ENCODE measurements around the gene KATNAL1.

KATNAL1 gene

DNA sequence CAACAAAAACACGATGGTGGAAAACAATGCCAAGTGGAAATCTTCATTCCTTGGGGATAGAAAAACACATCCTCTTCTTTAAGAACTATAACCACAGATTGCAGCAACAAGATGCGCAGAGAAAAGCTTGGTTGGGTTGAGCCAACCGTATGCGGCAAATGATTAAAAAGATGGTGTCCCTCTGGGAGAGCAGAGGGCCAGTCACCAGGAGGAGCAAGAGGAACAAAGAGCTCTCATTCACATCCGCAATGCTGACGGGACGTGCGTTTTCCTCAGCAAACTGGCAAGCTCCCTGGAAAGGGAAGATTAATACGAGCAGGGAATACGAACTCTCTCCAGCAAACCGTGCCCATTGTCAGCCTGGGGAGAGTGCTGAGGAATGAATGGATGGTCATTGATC, 141.6 kb downstream of the KATNAL1 start:
- Histone ChIP-seq H3K9me2 (replicated peaks; ENCODE audit: insufficient read depth, low read length) (no peaks in the 10 kb centered on the region), H3K9me3 (replicated peaks; ENCODE audit: insufficient read depth, low read length) (no peaks in the 10 kb centered on the region), H3K9ac (ENCODE audit: low read length) (no peak overlapping the region), H2AFZ (ENCODE audit: low read length) (no peak overlapping the region), H3K27me3 (replicated peaks; ENCODE audit: insufficient read depth, low read length) (no peaks in the 10 kb centered on the region), H3K4me1 (ENCODE audit: low read length) (no peaks in the 10 kb centered on the region), H3K79me2 (ENCODE audit: low read length) (no peaks in the 10 kb centered on the region), H3K4me3 (ENCODE audit: low read length) (no peak overlapping the region), H3F3A (ENCODE audit: insufficient read depth, low read length) (no peaks in the 10 kb centered on the region), H3K27ac (ENCODE audit: low read length) (no peak overlapping the region), H3K4me2 (ENCODE audit: low read depth, low read length) (no peak overlapping the region), H4K20me1 (ENCODE audit: insufficient read depth, low read length) (no peaks in the 10 kb centered on the region), H3K36me3 (replicated peaks; ENCODE audit: insufficient read depth, low read length) (no peaks in the 10 kb centered on the region)
- DNase-seq, result no peak
- TF ChIP-seq EZH2phosphoT487 (IDR thresholded peaks at IDR 0.05; ENCODE audit: low read length) (no peak), EZH2 (optimal IDR thresholded peaks at IDR 0.05; ENCODE audit: low read depth, low read length) (no peak), CTCF (IDR thresholded peaks at IDR 0.05; ENCODE audit: low read length) (no peak)

GRCh38 chr13:30165071-30165470, 142.3 kb downstream of the KATNAL1 start:
- Histone ChIP-seq H3K27ac (ENCODE audit: low read length) (no peak overlapping the region), H3K9me2 (replicated peaks; ENCODE audit: insufficient read depth, low read length) (no peaks in the 10 kb centered on the region), H4K20me1 (ENCODE audit: insufficient read depth, low read length) (no peaks in the 10 kb centered on the region), H3K79me2 (ENCODE audit: low read length) (no peaks in the 10 kb centered on the region), H3K4me2 (ENCODE audit: low read depth, low read length) (no peak overlapping the region), H3K27me3 (replicated peaks; ENCODE audit: insufficient read depth, low read length) (no peaks in the 10 kb centered on the region), H3K9me3 (replicated peaks; ENCODE audit: insufficient read depth, low read length) (no peaks in the 10 kb centered on the region), H3K4me3 (ENCODE audit: low read length) (no peak overlapping the region), H3K4me1 (ENCODE audit: low read length) (no peaks in the 10 kb centered on the region), H3K36me3 (replicated peaks; ENCODE audit: insufficient read depth, low read length) (no peaks in the 10 kb centered on the region), H3K9ac (ENCODE audit: low read length) (no peak overlapping the region), H3F3A (ENCODE audit: insufficient read depth, low read length) (no peaks in the 10 kb centered on the region), H2AFZ (ENCODE audit: low read length) (no peak overlapping the region)
- no peak for TF ChIP-seq EZH2 (optimal IDR thresholded peaks at IDR 0.05; ENCODE audit: low read depth, low read length)
- TF ChIP-seq EZH2phosphoT487 (IDR thresholded peaks at IDR 0.05; ENCODE audit: low read length), result no peak
- no peak for TF ChIP-seq CTCF (IDR thresholded peaks at IDR 0.05; ENCODE audit: low read length)
- no peak for DNase-seq

- H3K4me2 ChIP-seq (ENCODE audit: low read depth, low read length), result no peak overlapping the region
These were observed 143.2 kb downstream of the KATNAL1 start for GRCh38 chr13:30164146-30164545.

More at GRCh38 chr13:30164146-30164545, 143.2 kb downstream of the KATNAL1 start:
- Histone ChIP-seq H2AFZ (ENCODE audit: low read length) (no peak overlapping the region), H4K20me1 (ENCODE audit: insufficient read depth, low read length) (no peaks in the 10 kb centered on the region), H3K9ac (ENCODE audit: low read length) (no peak overlapping the region), H3F3A (ENCODE audit: insufficient read depth, low read length) (no peaks in the 10 kb centered on the region), H3K9me2 (replicated peaks; ENCODE audit: insufficient read depth, low read length) (no peaks in the 10 kb centered on the region), H3K79me2 (ENCODE audit: low read length) (no peaks in the 10 kb centered on the region), H3K4me1 (ENCODE audit: low read length) (no peaks in the 10 kb centered on the region), H3K27ac (ENCODE audit: low read length) (no peak overlapping the region), H3K27me3 (replicated peaks; ENCODE audit: insufficient read depth, low read length) (no peaks in the 10 kb centered on the region), H3K4me3 (ENCODE audit: low read length) (no peak overlapping the region), H3K36me3 (replicated peaks; ENCODE audit: insufficient read depth, low read length) (no peaks in the 10 kb centered on the region), H3K9me3 (replicated peaks; ENCODE audit: insufficient read depth, low read length) (no peaks in the 10 kb centered on the region)
- TF ChIP-seq CTCF (IDR thresholded peaks at IDR 0.05; ENCODE audit: low read length), result no peak
- no peak for TF ChIP-seq EZH2 (optimal IDR thresholded peaks at IDR 0.05; ENCODE audit: low read depth, low read length)
- TF ChIP-seq EZH2phosphoT487 (IDR thresholded peaks at IDR 0.05; ENCODE audit: low read length), result no peak
- DNase-seq, result no peak
